HEK293T (cell line): ENCODE measurements around the gene ATP11A.

Source experiments
- BHLHE40 ChIP-seq: fragments of 450-650 bp; IDR thresholded peaks from 2 replicates; pipeline ENCODE4 v1.6.1; 2016; ENCODE audit warnings: mild to moderate bottlenecking, moderate library complexity, borderline replicate concordance
- CTBP1 ChIP-seq: fragments of 450-650 bp; IDR thresholded peaks from 2 replicates; pipeline ENCODE4 v1.6.1; 2016; ENCODE audit warnings: borderline replicate concordance
- FOXK2 ChIP-seq: fragments of 450-650 bp; IDR thresholded peaks from 2 replicates; pipeline ENCODE4 v1.6.1; 2016; ENCODE audit warnings: mild to moderate bottlenecking
- FOXM1 ChIP-seq: fragments of 450-650 bp; IDR thresholded peaks from 2 replicates; pipeline ENCODE4 v1.6.1; 2017; ENCODE audit warnings: mild to moderate bottlenecking, borderline replicate concordance
- HDGF ChIP-seq: fragments of 450-650 bp; IDR thresholded peaks from 2 replicates; pipeline ENCODE4 v1.6.1; 2017; ENCODE audit warnings: antibody characterized with exemption, borderline replicate concordance
- L3MBTL2 ChIP-seq: fragments of 450-650 bp; conservative IDR thresholded peaks from 2 replicates; pipeline ENCODE4 v1.6.1; 2016; ENCODE audit warnings: mild to moderate bottlenecking
- LEF1 ChIP-seq: fragments of 450-650 bp; IDR thresholded peaks from 2 replicates; pipeline ENCODE4 v1.6.1; 2017; ENCODE audit warnings: mild to moderate bottlenecking, borderline replicate concordance
- NFRKB ChIP-seq: fragments of 450-650 bp; IDR thresholded peaks from 2 replicates; pipeline ENCODE4 v1.6.1; 2016; ENCODE audit warnings: mild to moderate bottlenecking, moderate library complexity
- SP1 ChIP-seq: fragments of 450-650 bp; IDR thresholded peaks from 2 replicates; pipeline ENCODE4 v1.6.1; 2017
- SUZ12 ChIP-seq: fragments of 450-650 bp; IDR thresholded peaks from 2 replicates; pipeline ENCODE4 v1.6.1; 2016; ENCODE audit warnings: mild to moderate bottlenecking
- ZNF384 ChIP-seq: fragments of 450-650 bp; IDR thresholded peaks from 2 replicates; pipeline ENCODE4 v1.6.1; 2016

GRCh38 chr13:112686987-112687386 lies 2.9 kb upstream of the ATP11A start:
- TF ChIP-seq FOXM1 = no peak
- no peak for TF ChIP-seq SUZ12
- no peak for TF ChIP-seq HDGF
- TF ChIP-seq LEF1 = no peak
- no peak for TF ChIP-seq ZNF384
- TF ChIP-seq NFRKB = no peak
- no peak for TF ChIP-seq FOXK2
- no peak for TF ChIP-seq L3MBTL2
- no peak for TF ChIP-seq SP1
- TF ChIP-seq CTBP1 = no peak
- no peak for TF ChIP-seq BHLHE40
